ENCODE data around the gene S100A9.

DNA sequence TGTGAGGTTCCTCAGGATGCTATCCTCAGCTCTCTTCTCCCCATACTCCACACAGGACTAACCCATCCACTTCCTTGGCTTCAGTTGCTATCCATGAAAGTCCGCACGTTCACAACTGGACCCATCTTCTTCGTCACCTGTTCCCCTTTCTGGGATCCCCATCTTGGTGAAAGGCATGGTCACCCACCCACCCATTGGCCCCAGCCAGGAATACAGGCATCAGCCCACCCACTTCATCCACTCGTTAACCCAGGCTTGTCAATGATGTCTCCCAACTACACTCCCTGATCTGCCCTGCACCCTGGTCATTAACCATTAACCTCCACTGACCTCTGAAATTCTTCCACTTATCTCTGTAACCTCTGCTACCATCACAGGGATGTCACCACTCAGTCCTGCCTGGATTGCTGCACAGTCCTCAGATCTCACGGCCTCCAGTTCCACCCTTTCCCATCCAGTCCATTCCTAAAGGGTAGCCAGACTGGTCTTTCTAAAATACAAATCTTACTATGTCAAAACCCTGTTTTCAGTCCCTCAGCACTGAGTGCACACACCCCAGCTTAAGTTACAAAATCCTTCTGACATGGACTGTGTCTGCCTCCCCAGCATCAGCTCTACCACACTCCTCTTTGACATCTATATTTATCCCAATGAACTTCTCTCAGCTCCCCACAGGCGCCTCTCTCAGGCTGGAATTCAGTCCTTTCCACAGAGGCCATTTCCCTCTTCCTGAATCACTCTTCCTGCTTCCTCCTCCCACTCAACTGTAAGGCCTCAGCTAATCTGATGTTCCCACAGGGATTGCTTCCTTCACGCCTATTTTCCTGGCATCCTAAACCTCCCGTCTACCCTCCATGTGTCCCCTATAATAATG, 19.4 kb upstream of the S100A9 start:
- no peak for TF ChIP-seq TAF1 (IDR thresholded peaks at IDR 0.05; ENCODE audit: borderline replicate concordance, low read depth, low read length)
- TF ChIP-seq POLR2A (IDR thresholded peaks at IDR 0.05; ENCODE audit: low read depth, low read length): no peak
